GM12878 (cell line): ENCODE results near the gene C5orf15. TPM values are rescaled to one million over a fixed set of nuclear protein-coding genes. Genes with fewer than 3 reads are reported as not detected.
A peak's percentile ranks its signal among the peaks of the same experiment; 100 is the strongest.

Experiments used
- BACH1 ChIP-seq: fragments of 450-650 bp; IDR thresholded peaks from 2 replicates; pipeline ENCODE4 v1.6.1; 2017; ENCODE audit warnings: mild to moderate bottlenecking, borderline replicate concordance
- E2F8 ChIP-seq: fragments of 450-650 bp; IDR thresholded peaks from 2 replicates; pipeline ENCODE4 v1.6.1; 2018; ENCODE audit warnings: mild to moderate bottlenecking, low read depth, moderate library complexity; ENCODE audit not compliant: partially characterized antibody
- HCFC1 ChIP-seq: fragments of 150-350 bp; IDR thresholded peaks from 2 replicates; pipeline ENCODE4 v1.6.1; 2014; ENCODE audit warnings: low read length
- JUNB ChIP-seq: IDR thresholded peaks from 2 replicates; pipeline ENCODE4 v1.6.1; 2016; ENCODE audit warnings: antibody characterized with exemption, mild to moderate bottlenecking
- KDM1A ChIP-seq: fragments of 200-600 bp; sonication (generic); IDR thresholded peaks from 2 replicates; pipeline ENCODE4 v1.6.1; 2016; ENCODE audit warnings: borderline replicate concordance
- NR2C2 ChIP-seq: IDR thresholded peaks from 2 replicates; pipeline ENCODE4 v1.6.1; 2011; ENCODE audit warnings: borderline replicate concordance, low read depth; ENCODE audit not compliant: control insufficient read depth, insufficient read length
- PAX5 ChIP-seq: IDR thresholded peaks from 2 replicates; pipeline ENCODE4 v1.6.1; 2011; ENCODE audit warnings: low read depth, low read length, borderline replicate concordance
- RBBP5 ChIP-seq: fragments of 200-600 bp; sonication (generic); conservative IDR thresholded peaks from 2 replicates; pipeline ENCODE4 v1.6.1; 2016
- SMAD1 ChIP-seq: fragments of 450-650 bp; IDR thresholded peaks from 2 replicates; pipeline ENCODE4 v1.6.1; 2018; ENCODE audit warnings: mild to moderate bottlenecking, low read depth; ENCODE audit not compliant: partially characterized antibody
- SUZ12 ChIP-seq: fragments of 200-600 bp; sonication (generic); IDR thresholded peaks from one replicate; pipeline ENCODE4 v1.6.1; 2018; ENCODE audit warnings: antibody characterized with exemption, mild to moderate bottlenecking; ENCODE audit not compliant: unreplicated experiment
- TCF3 ChIP-seq: IDR thresholded peaks from 2 replicates; pipeline ENCODE4 v1.6.1; 2012; ENCODE audit warnings: low read depth, mild to moderate bottlenecking, low read length, borderline replicate concordance; ENCODE audit not compliant: insufficient read depth
- USF2 ChIP-seq: IDR thresholded peaks from 2 replicates; pipeline ENCODE4 v1.6.1; 2011; ENCODE audit warnings: low read depth, low read length, improper control_type of control experiment, borderline replicate concordance
- ZNF24 ChIP-seq: fragments of 450-650 bp; IDR thresholded peaks from 2 replicates; pipeline ENCODE4 v1.6.1; 2017; ENCODE audit warnings: antibody characterized with exemption, mild to moderate bottlenecking
- polyA plus RNA-seq, 11 experiments: library from polyadenylated mRNA; depleted of rRNA in 4 of 11; unstranded in 6 of 11; stranded (reverse) in 5 of 11; fragments of >200 nt; fragmentation: Nextera tagmentation in 4 of 11; fragmentation: Illumina TruSeq in 1 of 11; extraction: Ambion mirVana in 4 of 11; extraction: Trizol in 1 of 11; gene quantifications; 1 replicate in 1 of 11; 2 replicates in 10 of 11; pipeline versions ENCODE4 v1.2.1 to v1.2.3, GENCODE V29; 2011 to 2016; ENCODE audit warnings: inconsistent platforms in 2 of 11, missing spikeins in 2 of 11, low read depth in 1 of 11
- total RNA-seq, 4 experiments: library from RNA; depleted of rRNA in 3 of 4; stranded (reverse); fragments of >200 nt in 3 of 4; fragmentation: Illumina TruSeq in 1 of 4; extraction: Trizol in 1 of 4; gene quantifications; 2 replicates each; pipeline versions ENCODE4 v1.2.1 to v1.2.3, GENCODE V29; 2013 to 2021
- TF ChIP-seq, protein P1 (sequence below): fragments of 450-650 bp; formaldehyde crosslinking; IDR thresholded peaks from 2 replicates; pipeline ENCODE4 v1.4.0; 2020; ENCODE audit warnings: mild to moderate bottlenecking, moderate library complexity
- TF ChIP-seq, protein P2 (sequence below), 3 experiments: IDR thresholded peaks in 2 of 3; conservative IDR thresholded peaks in 1 of 3; 2 replicates each; pipeline ENCODE4 v1.5.1; 2011; ENCODE audit warnings: low read depth in 3 of 3, low read length in 3 of 3, mild to moderate bottlenecking in 3 of 3, control low read depth in 2 of 3, moderate library complexity in 2 of 3, inconsistent platforms in 1 of 3, mixed read lengths in 1 of 3; ENCODE audit not compliant: control insufficient read depth in 2 of 3, insufficient read depth in 1 of 3; ENCODE audit errors: extremely low read depth in 1 of 3
- TF ChIP-seq, protein P3 (sequence below): fragments of 450-650 bp; IDR thresholded peaks from 2 replicates; pipeline ENCODE4 v1.6.1; 2014; ENCODE audit warnings: mild to moderate bottlenecking
- TF ChIP-seq, protein P4 (sequence below): IDR thresholded peaks from 2 replicates; pipeline ENCODE4 v1.6.1; 2012; ENCODE audit warnings: low read length, inconsistent platforms

Gene C5orf15
- total and polyA plus RNA-seq, 10 of the 15 experiments (the other 5 are each of a cell fraction or from before 2014, with no cell fraction given) = 21.7 to 69.6 (median 46.0) TPM

DNA sequence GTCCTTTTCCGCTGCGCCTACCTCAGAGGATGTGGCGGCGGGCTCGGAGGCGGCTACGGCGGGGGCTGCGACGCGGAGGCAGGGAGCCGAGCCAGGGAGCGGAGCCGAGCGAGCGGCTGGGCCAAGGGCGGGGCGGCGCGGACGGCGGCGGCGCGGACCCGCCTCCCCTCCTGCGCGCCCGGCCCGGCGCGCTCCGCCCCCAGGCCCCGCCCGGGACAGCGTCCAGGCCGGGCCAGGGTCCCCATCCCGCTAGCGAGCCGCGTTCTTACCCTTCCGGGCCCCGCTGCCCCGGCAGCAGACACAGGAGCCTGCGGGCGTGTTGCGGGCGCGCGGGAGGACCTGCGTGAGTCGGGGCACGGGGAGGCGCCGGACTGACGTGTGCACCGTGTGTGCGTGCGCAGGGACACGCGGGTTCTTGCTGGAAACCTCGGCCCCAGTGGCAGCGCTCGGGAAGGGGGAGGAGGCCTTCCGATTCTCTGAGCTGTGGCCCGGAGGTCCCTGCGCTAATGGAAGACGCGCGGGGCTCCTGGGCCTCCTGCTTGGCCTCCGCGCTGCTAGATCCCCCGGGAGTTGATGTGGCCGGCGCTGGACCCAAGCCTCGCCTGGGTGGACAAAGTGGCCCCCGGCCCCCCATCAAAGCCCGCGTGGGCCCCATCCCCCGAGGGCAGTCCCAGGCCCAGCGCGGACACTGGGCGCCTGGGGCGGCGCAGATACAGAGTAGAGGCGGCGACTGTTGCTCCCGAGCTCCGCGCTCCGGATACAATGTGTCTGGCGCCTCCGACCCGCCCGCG lies 36.4 kb upstream of the C5orf15 start, which contains the start of gene VDAC1 (continued):
- TF ChIP-seq E2F8 (no peak), TCF3 (no peak), USF2 (no peak), SUZ12 (no peak), BACH1 (peak; percentile 88), PAX5 (no peak), HCFC1 (peak; percentile 13; the same call in 1 of the 2 replicates), NR2C2 (no peak), KDM1A (no peak), JUNB (no peak), RBBP5 (no peak), SMAD1 (no peak), ZNF24 (no peak)
- TF ChIP-seq, protein P1, sequence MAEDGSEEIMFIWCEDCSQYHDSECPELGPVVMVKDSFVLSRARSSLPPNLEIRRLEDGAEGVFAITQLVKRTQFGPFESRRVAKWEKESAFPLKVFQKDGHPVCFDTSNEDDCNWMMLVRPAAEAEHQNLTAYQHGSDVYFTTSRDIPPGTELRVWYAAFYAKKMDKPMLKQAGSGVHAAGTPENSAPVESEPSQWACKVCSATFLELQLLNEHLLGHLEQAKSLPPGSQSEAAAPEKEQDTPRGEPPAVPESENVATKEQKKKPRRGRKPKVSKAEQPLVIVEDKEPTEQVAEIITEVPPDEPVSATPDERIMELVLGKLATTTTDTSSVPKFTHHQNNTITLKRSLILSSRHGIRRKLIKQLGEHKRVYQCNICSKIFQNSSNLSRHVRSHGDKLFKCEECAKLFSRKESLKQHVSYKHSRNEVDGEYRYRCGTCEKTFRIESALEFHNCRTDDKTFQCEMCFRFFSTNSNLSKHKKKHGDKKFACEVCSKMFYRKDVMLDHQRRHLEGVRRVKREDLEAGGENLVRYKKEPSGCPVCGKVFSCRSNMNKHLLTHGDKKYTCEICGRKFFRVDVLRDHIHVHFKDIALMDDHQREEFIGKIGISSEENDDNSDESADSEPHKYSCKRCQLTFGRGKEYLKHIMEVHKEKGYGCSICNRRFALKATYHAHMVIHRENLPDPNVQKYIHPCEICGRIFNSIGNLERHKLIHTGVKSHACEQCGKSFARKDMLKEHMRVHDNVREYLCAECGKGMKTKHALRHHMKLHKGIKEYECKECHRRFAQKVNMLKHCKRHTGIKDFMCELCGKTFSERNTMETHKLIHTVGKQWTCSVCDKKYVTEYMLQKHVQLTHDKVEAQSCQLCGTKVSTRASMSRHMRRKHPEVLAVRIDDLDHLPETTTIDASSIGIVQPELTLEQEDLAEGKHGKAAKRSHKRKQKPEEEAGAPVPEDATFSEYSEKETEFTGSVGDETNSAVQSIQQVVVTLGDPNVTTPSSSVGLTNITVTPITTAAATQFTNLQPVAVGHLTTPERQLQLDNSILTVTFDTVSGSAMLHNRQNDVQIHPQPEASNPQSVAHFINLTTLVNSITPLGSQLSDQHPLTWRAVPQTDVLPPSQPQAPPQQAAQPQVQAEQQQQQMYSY (CRISPR knock-in tag) = no peak
- TF ChIP-seq, protein P2, sequence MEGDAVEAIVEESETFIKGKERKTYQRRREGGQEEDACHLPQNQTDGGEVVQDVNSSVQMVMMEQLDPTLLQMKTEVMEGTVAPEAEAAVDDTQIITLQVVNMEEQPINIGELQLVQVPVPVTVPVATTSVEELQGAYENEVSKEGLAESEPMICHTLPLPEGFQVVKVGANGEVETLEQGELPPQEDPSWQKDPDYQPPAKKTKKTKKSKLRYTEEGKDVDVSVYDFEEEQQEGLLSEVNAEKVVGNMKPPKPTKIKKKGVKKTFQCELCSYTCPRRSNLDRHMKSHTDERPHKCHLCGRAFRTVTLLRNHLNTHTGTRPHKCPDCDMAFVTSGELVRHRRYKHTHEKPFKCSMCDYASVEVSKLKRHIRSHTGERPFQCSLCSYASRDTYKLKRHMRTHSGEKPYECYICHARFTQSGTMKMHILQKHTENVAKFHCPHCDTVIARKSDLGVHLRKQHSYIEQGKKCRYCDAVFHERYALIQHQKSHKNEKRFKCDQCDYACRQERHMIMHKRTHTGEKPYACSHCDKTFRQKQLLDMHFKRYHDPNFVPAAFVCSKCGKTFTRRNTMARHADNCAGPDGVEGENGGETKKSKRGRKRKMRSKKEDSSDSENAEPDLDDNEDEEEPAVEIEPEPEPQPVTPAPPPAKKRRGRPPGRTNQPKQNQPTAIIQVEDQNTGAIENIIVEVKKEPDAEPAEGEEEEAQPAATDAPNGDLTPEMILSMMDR (IDR thresholded peaks at IDR 0.05 in 2 of 3, conservative IDR thresholded peaks at IDR 0.05 in 1 of 3; ENCODE audit: control insufficient read depth in 2 of 3, extremely low read depth in 1 of 3, insufficient read depth in 1 of 3, low read depth in 3 of 3, low read length in 3 of 3) = 0 out of 6 replicates have a peak, but pooled peaks of 1 of the 3 experiments have one; percentile 2
- TF ChIP-seq, protein P3, sequence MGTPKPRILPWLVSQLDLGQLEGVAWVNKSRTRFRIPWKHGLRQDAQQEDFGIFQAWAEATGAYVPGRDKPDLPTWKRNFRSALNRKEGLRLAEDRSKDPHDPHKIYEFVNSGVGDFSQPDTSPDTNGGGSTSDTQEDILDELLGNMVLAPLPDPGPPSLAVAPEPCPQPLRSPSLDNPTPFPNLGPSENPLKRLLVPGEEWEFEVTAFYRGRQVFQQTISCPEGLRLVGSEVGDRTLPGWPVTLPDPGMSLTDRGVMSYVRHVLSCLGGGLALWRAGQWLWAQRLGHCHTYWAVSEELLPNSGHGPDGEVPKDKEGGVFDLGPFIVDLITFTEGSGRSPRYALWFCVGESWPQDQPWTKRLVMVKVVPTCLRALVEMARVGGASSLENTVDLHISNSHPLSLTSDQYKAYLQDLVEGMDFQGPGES = no peak
- TF ChIP-seq, protein P4, sequence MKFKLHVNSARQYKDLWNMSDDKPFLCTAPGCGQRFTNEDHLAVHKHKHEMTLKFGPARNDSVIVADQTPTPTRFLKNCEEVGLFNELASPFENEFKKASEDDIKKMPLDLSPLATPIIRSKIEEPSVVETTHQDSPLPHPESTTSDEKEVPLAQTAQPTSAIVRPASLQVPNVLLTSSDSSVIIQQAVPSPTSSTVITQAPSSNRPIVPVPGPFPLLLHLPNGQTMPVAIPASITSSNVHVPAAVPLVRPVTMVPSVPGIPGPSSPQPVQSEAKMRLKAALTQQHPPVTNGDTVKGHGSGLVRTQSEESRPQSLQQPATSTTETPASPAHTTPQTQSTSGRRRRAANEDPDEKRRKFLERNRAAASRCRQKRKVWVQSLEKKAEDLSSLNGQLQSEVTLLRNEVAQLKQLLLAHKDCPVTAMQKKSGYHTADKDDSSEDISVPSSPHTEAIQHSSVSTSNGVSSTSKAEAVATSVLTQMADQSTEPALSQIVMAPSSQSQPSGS = no peak
